ENCODE results near the gene GCM1.

- TF ChIP-seq, protein P1, sequence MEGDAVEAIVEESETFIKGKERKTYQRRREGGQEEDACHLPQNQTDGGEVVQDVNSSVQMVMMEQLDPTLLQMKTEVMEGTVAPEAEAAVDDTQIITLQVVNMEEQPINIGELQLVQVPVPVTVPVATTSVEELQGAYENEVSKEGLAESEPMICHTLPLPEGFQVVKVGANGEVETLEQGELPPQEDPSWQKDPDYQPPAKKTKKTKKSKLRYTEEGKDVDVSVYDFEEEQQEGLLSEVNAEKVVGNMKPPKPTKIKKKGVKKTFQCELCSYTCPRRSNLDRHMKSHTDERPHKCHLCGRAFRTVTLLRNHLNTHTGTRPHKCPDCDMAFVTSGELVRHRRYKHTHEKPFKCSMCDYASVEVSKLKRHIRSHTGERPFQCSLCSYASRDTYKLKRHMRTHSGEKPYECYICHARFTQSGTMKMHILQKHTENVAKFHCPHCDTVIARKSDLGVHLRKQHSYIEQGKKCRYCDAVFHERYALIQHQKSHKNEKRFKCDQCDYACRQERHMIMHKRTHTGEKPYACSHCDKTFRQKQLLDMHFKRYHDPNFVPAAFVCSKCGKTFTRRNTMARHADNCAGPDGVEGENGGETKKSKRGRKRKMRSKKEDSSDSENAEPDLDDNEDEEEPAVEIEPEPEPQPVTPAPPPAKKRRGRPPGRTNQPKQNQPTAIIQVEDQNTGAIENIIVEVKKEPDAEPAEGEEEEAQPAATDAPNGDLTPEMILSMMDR (IDR thresholded peaks at IDR 0.05; ENCODE audit: poor library complexity): no peak
- TF ChIP-seq EZH2 (IDR thresholded peaks at IDR 0.05; ENCODE audit: borderline replicate concordance): no peak
Observed at GRCh38 chr6:53180678-53181077, 32.0 kb upstream of the GCM1 start.
